ENCODE results near the gene PNPLA6. TPM values are rescaled to one million over a fixed set of nuclear protein-coding genes. Genes with fewer than 3 reads are reported as not detected.

PNPLA6 gene
- total RNA-seq, 2 experiments from 2014 or later, result 62.0 to 70.9 TPM

DNA sequence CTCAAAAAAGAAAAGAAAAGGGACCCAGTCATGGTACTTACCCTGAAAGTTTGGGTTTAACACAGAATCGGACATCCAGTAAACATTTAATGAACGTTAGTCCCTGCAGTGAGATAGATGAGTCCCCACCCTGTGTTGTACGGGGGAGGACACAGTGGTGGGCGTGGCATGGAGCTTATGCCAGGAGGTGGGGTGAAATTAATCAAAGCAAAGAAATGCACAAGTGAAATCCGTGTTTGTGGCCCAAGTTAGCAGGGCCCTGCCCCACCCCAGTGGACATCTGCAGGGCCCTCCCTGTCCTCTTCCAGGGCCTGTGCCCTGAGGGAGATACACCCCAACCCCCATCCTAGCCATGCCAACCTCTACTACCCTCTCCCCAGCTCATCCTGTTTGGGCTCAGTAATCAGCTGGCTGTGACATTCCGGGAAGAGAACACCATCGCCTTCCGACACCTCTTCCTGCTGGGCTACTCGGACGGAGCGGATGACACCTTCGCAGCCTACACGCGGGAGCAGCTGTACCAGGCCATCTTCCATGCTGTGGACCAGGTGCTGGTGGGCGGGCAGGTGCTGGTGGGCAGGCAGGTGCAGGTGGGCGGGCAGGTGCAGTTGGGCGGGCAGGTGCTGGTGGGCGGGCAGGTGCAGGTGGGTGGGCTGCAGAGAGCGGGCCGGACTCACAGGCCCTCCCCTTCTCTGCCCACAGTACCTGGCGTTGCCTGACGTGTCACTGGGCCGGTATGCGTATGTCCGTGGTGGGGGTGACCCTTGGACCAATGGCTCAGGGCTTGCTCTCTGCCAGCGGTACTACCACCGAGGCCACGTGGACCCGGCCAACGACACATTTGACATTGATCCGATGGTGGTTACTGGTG lies 9.2 kb upstream of the PNPLA6 start:
- TF ChIP-seq CTCF (IDR thresholded peaks at IDR 0.05), result no peak
- Mint-ChIP-seq H3K27ac (no peak overlapping the region), H3K36me3 (ENCODE audit: low read depth) (peaks cover 11% of the 10 kb centered on the region), H3K9me3 (no peaks in the 10 kb centered on the region), H3K4me3 (no peak overlapping the region), H3K27me3 (no peaks in the 10 kb centered on the region), H3K4me1 (ENCODE audit: low read depth) (peaks cover 14% of the 10 kb centered on the region)
- H3K4me3 ChIP-seq (ENCODE audit: low read length), result no peak overlapping the region
- intact Hi-C loops (cut with DNase I, micrococcal nuclease), result no loop called here
- CTCF ChIA-PET, result no interaction called here
- no peaks in the 10 kb centered on the region for H3K9me3 ChIP-seq (ENCODE audit: control insufficient read depth in 1 of 2, insufficient read depth in 1 of 2, low read length in 2 of 2)
- peaks cover 9% of the 10 kb centered on the region for H3K36me3 ChIP-seq (ENCODE audit: insufficient read depth, low read length)
- H3K27ac ChIP-seq (ENCODE audit: low read depth in 1 of 2, low read length in 2 of 2), result no peak overlapping the region
- POLR2A ChIA-PET, result interaction anchor here (0.6 kb wide), 1 partner anchor 61 kb away, joined by 3 read pairs; no protein-coding TSS in a partner anchor
- ATAC-seq (ENCODE audit: poor library complexity) (no peak), DNase-seq (peak in 1 of 14 experiments; percentile 24)
- H3K4me1 ChIP-seq (ENCODE audit: insufficient read depth, low read length), result peaks cover 19% of the 10 kb centered on the region
- H3K27me3 ChIP-seq (ENCODE audit: control insufficient read depth in 1 of 2, insufficient read depth in 2 of 2, low read length in 2 of 2), result no peaks in the 10 kb centered on the region

DNA sequence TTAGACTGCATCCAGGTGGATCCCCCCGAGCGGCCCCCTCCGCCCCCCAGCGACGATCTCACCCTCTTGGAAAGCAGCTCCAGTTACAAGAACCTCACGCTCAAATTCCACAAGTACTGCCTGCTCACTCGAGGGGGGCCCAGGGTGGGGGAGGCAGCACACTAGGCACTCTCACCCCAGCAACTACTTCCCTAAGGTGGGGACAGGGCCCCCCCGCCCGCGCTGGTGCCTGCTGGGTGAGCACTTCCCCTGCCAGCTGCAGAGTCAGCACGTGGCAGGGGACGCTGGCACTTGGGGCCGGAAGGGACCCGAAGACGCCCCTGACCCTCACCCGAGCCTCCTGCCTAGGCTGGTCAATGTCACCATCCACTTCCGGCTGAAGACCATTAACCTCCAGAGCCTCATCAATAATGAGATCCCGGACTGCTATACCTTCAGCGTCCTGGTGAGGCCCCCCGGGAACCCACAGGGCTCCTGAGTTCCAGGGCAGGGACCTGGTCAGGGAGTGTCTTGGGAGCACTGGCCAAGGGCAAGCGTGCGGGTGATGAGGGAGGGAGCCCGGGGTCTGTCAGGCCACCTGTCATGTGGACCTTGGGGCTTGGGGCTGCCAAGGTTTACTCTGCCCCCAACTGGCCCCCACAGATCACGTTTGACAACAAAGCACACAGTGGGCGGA lies 7.9 kb upstream of the PNPLA6 start:
- ChIA-PET CTCF (no interaction called here), POLR2A (no interaction called here)
- DNase-seq (peak in 1 of 14 experiments; percentile 38), ATAC-seq (ENCODE audit: poor library complexity) (no peak)
- Histone ChIP-seq H3K27ac (ENCODE audit: low read depth in 1 of 2, low read length in 2 of 2) (no peak overlapping the region), H3K27me3 (ENCODE audit: control insufficient read depth in 1 of 2, insufficient read depth in 2 of 2, low read length in 2 of 2) (no peaks in the 10 kb centered on the region), H3K4me1 (ENCODE audit: insufficient read depth, low read length) (peaks cover 11% of the 10 kb centered on the region), H3K4me3 (ENCODE audit: low read length) (no peak overlapping the region), H3K9me3 (ENCODE audit: control insufficient read depth in 1 of 2, insufficient read depth in 1 of 2, low read length in 2 of 2) (no peaks in the 10 kb centered on the region), H3K36me3 (ENCODE audit: insufficient read depth, low read length) (peaks cover 9% of the 10 kb centered on the region)
- no peaks in the 10 kb centered on the region for H3K9me3 Mint-ChIP-seq
- H3K27ac Mint-ChIP-seq, result no peak overlapping the region
- no peak for TF ChIP-seq CTCF (IDR thresholded peaks at IDR 0.05)
- H3K36me3 Mint-ChIP-seq (ENCODE audit: low read depth), result peaks cover 11% of the 10 kb centered on the region
- no peaks in the 10 kb centered on the region for H3K27me3 Mint-ChIP-seq
- peaks cover 4% of the 10 kb centered on the region for H3K4me1 Mint-ChIP-seq (ENCODE audit: low read depth)
- H3K4me3 Mint-ChIP-seq, result no peak overlapping the region
- intact Hi-C loops (cut with DNase I, micrococcal nuclease), result no loop called here

DNA sequence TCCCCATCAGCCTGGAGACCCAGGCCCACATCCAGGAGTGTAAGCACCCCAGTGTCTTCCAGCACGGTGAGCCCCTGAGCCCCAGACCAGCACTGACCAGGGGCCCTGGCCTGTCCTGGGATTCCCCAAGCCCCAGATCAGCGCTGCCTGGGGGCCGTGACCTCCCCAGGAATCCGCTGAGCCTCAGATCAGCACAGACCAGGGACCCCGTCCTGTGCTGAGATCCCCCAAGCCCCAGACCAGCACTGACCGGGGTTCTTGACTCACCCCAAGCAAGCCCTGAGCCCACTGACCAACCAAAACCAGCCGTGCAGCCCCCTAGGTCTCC lies 7.4 kb upstream of the PNPLA6 start:
- POLR2A ChIA-PET, result no interaction called here

More for the DNA sequence above, 7.4 kb upstream of the PNPLA6 start:
- Histone ChIP-seq H3K9me3 (ENCODE audit: control insufficient read depth in 1 of 2, insufficient read depth in 1 of 2, low read length in 2 of 2) (no peaks in the 10 kb centered on the region), H3K27me3 (ENCODE audit: control insufficient read depth in 1 of 2, insufficient read depth in 2 of 2, low read length in 2 of 2) (no peaks in the 10 kb centered on the region), H3K4me1 (ENCODE audit: insufficient read depth, low read length) (peaks cover 8% of the 10 kb centered on the region), H3K36me3 (ENCODE audit: insufficient read depth, low read length) (peaks cover 9% of the 10 kb centered on the region), H3K27ac (ENCODE audit: low read depth in 1 of 2, low read length in 2 of 2) (no peak overlapping the region), H3K4me3 (ENCODE audit: low read length) (no peak overlapping the region)
- no peak for DNase-seq
- Mint-ChIP-seq H3K27me3 (no peaks in the 10 kb centered on the region), H3K36me3 (ENCODE audit: low read depth) (peaks cover 11% of the 10 kb centered on the region), H3K9me3 (no peaks in the 10 kb centered on the region), H3K27ac (no peak overlapping the region), H3K4me3 (no peak overlapping the region), H3K4me1 (ENCODE audit: low read depth) (peaks cover 4% of the 10 kb centered on the region)
- no peak for ATAC-seq (ENCODE audit: poor library complexity)
- CTCF ChIA-PET, result no interaction called here
- no peak for TF ChIP-seq CTCF (IDR thresholded peaks at IDR 0.05)
- intact Hi-C loops (cut with DNase I, micrococcal nuclease), result no loop called here
